Lung (tissue), 12 donors: ENCODE measurements around the gene METTL16. TPM values are rescaled to one million over a fixed set of nuclear protein-coding genes. Genes with fewer than 3 reads are reported as not detected.

Experiments
- ATAC-seq: fragments of 200-7000 bp; cut with Tn5 transposase; one replicate; pipeline ENCODE4 v1.9.1; 2020; ENCODE audit warnings: moderate number of reproducible peaks; ENCODE audit not compliant: insufficient read depth, low FRiP score
- DNase-seq, 3 donors: peaks; one replicate each; pipeline ENCODE4 v3.0.0-alpha.2; 2013 to 2017
- H3K27ac ChIP-seq, 2 donors: one replicate each; pipeline ENCODE4 v1.5.1; 2013; ENCODE audit warnings: mild to moderate bottlenecking in 2 of 2, moderate library complexity in 2 of 2, control low read depth in 1 of 2, inconsistent platforms in 1 of 2, low read depth in 1 of 2, low read length in 1 of 2
- H3K27me3 ChIP-seq, 3 donors: one replicate each; pipeline ENCODE4 v1.5.1; 2013; ENCODE audit warnings: low read length in 2 of 3; ENCODE audit not compliant: control insufficient read depth in 3 of 3, insufficient read depth in 3 of 3
- H3K36me3 ChIP-seq, 4 donors: one replicate each; pipeline ENCODE4 v1.5.1; 2013; ENCODE audit warnings: low read length in 4 of 4, mild to moderate bottlenecking in 1 of 4, moderate library complexity in 1 of 4; ENCODE audit not compliant: control insufficient read depth in 4 of 4, insufficient read depth in 4 of 4
- H3K4me1 ChIP-seq, 5 donors: one replicate each; pipeline ENCODE4 v1.5.1; 2013; ENCODE audit warnings: low read length in 5 of 5, mild to moderate bottlenecking in 2 of 5, moderate library complexity in 1 of 5; ENCODE audit not compliant: control insufficient read depth in 5 of 5, insufficient read depth in 5 of 5
- H3K4me3 ChIP-seq: one replicate; pipeline ENCODE4 v1.5.1; 2013; ENCODE audit warnings: mild to moderate bottlenecking, control low read depth, moderate library complexity
- H3K9ac ChIP-seq, 2 donors: one replicate each; pipeline ENCODE4 v1.5.1; 2013; ENCODE audit warnings: low read length in 2 of 2, control low read depth in 1 of 2; ENCODE audit not compliant: insufficient read depth in 1 of 2
- H3K9me3 ChIP-seq, 4 donors: one replicate each; pipeline ENCODE4 v1.5.1; 2013; ENCODE audit warnings: low read length in 3 of 4, mild to moderate bottlenecking in 1 of 4, moderate library complexity in 1 of 4; ENCODE audit not compliant: control insufficient read depth in 4 of 4, insufficient read depth in 3 of 4
- CTCF ChIP-seq: IDR thresholded peaks from 2 replicates; pipeline ENCODE4 v1.5.1; 2012; ENCODE audit warnings: mild to moderate bottlenecking; ENCODE audit errors: control extremely low read depth, extremely low read depth
- WGBS, 2 donors: extraction: QIAGEN DNeasy Blood & Tissue Kit; methylation state at CpG; one replicate each; pipeline ENCODE4 v1.1.7; 2013; 5-methylcytosine and 5-hydroxymethylcytosine counted together
- polyA plus RNA-seq, 2 donors: library from polyadenylated mRNA; stranded (reverse); fragments of 200-250 nt; gene quantifications; one replicate each; pipeline ENCODE4 v1.2.1, GENCODE V29; 2013
- total RNA-seq, 2 donors: library from RNA; depleted of rRNA in 1 of 2; stranded (reverse); fragments of >200 nt in 1 of 2; gene quantifications; one replicate each; pipeline ENCODE4 v1.2.1, GENCODE V29; 2014 to 2021
- donor health status: control.
- donor health status: control.
- donor health status: Bipolar disorder and iron deficiency.
- donor health status: healthy.
- donor health status: DM: yes; HTN: yes; CAD: no.

The METTL16 gene
- total and polyA plus RNA-seq, 4 donors: 12.1 to 36.1 (median 29.8) TPM

GRCh38 chr17:2466931-2467330 is 44.8 kb downstream of the METTL16 start:
- no peak for TF ChIP-seq CTCF
- Histone ChIP-seq H3K4me1 (no peaks in the 10 kb centered on the region), H3K9ac (no peak overlapping the region), H3K36me3 (peaks cover 13 to 41% (median 23%) of the 10 kb centered on the region in 4 donors), H3K27me3 (no peaks in the 10 kb centered on the region), H3K27ac (no peak overlapping the region), H3K4me3 (no peak overlapping the region), H3K9me3 (peaks cover 0 to 3% (median 0%) of the 10 kb centered on the region in 4 donors)
- WGBS, 2 donors: 87 to 96% methylated on average over 12 of the region's 12 CpGs
- ATAC-seq: no peak
- no peak for DNase-seq

GRCh38 chr17:2462481-2462880 is 49.2 kb downstream of the METTL16 start:
- no peak overlapping the region for H3K9ac ChIP-seq
- no peak for TF ChIP-seq CTCF
- no peak for ATAC-seq
- no peak overlapping the region for H3K27ac ChIP-seq
- no peak for DNase-seq
- H3K4me3 ChIP-seq: no peak overlapping the region
- H3K27me3 ChIP-seq: no peaks in the 10 kb centered on the region
- H3K4me1 ChIP-seq: no peaks in the 10 kb centered on the region
- H3K9me3 ChIP-seq: peaks cover 0 to 3% (median 0%) of the 10 kb centered on the region in 4 donors
- H3K36me3 ChIP-seq: peaks cover 17 to 38% (median 21%) of the 10 kb centered on the region in 4 donors
- WGBS, 2 donors: 82 to 93% methylated on average over 8 of the region's 8 CpGs

- ATAC-seq (no peak), DNase-seq (no peak)
- H3K27ac ChIP-seq: no peak overlapping the region
- no peak overlapping the region for H3K9ac ChIP-seq
- H3K4me3 ChIP-seq: no peak overlapping the region
- no peaks in the 10 kb centered on the region for H3K27me3 ChIP-seq
- TF ChIP-seq CTCF: no peak
- H3K4me1 ChIP-seq: no peaks in the 10 kb centered on the region
- peaks cover 12 to 40% (median 21%) of the 10 kb centered on the region in 4 donors for H3K36me3 ChIP-seq
- WGBS, 2 donors: 87 to 93% methylated on average over 3 of the region's 3 CpGs
- H3K9me3 ChIP-seq: no peaks in the 10 kb centered on the region
Observed at GRCh38 chr17:2459917-2460271, 51.8 kb downstream of the METTL16 start.

- ATAC-seq: no peak
- Histone ChIP-seq H3K4me1 (no peaks in the 10 kb centered on the region), H3K9me3 (no peaks in the 10 kb centered on the region), H3K9ac (no peak overlapping the region), H3K27me3 (no peaks in the 10 kb centered on the region), H3K27ac (no peak overlapping the region), H3K36me3 (peaks cover 7 to 31% (median 14%) of the 10 kb centered on the region in 4 donors), H3K4me3 (no peak overlapping the region)
- TF ChIP-seq CTCF: no peak
- WGBS, 2 donors: 97 to 98% methylated on average over 4 of the region's 4 CpGs
- DNase-seq: no peak
Observed at GRCh38 chr17:2457913-2458312, 53.8 kb downstream of the METTL16 start.
